ENCODE measurements around the gene KLF15. TPM values are rescaled to one million over a fixed set of nuclear protein-coding genes. Genes with fewer than 3 reads are reported as not detected.
A peak's percentile ranks its signal among the peaks of the same experiment; 100 is the strongest.

KLF15 gene
- total RNA-seq, 1 donor from 2014 or later: 8.1 TPM

DNA sequence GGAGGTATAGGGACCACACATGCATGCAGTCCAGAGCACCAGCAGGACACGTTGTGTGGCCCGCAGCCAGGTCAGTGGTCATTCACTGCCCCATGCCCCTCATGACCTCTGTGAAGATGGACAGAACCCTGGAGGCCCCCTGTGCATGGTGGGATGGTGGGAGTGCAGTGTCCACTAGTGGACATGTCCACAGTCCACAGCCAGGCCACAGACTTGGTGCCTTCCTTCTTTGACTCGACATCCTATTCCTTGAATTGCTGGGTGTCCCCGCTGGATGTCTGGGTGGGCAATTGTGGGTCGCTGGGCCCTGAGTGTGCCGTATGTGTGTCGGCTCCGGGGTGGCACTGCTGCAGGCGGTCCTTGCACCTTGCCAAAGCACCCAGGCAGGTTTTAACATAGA is 35.7 kb downstream of the KLF15 start:
- DNase-seq (ENCODE audit: low read depth in 2 of 2): no peak

DNA sequence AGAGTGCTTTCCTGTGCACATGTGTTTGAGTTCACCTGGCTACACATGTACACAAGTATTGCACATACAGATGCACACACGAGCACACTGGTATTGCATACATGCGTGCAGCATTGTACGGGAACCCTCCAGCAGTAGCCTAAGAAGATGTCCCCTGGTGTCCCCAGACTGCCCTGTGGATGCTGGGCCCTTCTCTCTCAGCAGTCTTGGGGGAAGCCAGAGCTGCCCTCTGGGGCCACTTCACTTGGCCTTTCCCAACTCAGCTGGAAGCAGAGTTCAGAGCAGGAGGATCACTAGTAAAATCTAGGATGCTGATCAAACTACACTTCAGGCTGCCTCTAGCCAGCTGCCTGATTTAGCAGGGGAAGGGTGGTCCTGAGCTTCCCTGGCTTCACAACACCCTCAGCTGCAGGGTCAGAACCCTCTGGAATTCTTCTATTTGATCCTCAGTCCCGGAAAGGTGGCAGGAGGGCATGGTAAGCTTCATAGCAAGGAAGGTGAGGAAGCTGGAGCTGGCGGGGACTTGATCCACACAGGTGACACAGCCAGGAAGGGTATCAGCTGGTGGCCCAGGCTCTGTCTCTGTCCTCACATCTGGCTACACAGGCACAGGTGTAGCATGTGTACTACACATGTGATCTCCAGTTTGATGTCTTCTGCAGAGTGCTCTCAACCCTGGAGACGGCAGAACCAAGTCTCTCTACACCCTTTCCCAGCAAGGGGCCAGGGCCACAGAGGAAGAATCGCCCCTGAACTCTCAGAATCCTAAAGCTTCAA is 36.5 kb downstream of the KLF15 start:
- DNase-seq (ENCODE audit: low read depth in 2 of 2): no peak

DNA sequence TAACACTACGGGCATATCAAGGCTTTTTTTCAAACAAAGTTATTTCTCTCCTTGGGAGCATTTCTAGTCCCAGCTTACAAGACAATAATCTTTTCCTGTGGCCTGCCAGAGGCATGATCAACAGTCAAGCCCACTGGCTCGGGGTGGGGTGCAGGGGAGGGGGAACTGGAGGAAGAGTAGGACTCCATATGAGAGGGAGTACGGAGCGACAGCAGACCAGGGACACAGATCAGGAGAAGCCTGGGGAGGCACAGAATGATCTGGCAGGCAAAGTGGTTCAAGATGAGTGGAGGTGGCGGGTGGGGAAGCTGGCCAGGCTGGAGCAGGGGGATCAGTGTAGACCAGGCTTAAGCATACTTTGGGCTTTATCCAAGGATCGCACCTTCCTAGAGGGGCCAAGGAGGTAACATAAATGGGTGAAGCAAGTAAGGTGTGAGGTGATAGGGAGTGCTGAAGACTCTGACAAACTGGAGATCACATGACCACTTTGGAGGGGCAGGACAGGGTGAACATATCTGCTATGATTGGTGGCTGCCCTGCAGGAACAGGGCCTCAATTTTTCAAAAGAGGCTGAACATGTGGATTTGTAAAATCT is 37.4 kb downstream of the KLF15 start:
- no peak for DNase-seq (ENCODE audit: low read depth in 2 of 2)

- DNase-seq (ENCODE audit: low read depth in 2 of 2): no peak
Observed at GRCh38 chr3:126317029-126317996, 39.9 kb downstream of the KLF15 start.

- DNase-seq (ENCODE audit: low read depth in 2 of 2): no peak
Observed at GRCh38 chr3:126316501-126316939, 40.7 kb downstream of the KLF15 start.

DNA sequence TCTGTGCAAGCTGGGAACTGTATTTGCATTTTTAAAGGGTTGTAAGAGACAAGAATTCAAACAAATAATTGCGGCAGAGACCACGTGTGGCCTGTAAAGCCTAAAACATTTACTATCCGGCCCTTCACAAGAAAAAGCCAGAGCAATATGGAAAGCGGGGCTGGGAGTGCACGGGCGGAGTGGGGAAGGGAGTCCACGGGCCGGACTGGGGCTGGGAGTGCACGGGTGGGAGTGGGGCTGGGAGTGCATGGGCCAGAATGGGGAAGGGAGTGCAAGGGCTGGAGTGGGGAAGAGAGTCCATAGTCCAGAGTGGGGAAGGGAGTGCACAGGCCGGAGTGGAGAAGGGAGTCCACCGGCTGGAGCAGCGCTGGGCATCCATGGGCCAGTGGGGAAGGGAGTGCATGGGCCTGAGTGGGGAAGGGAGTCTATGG is 41.2 kb downstream of the KLF15 start:
- DNase-seq (ENCODE audit: low read depth in 2 of 2): no peak

DNA sequence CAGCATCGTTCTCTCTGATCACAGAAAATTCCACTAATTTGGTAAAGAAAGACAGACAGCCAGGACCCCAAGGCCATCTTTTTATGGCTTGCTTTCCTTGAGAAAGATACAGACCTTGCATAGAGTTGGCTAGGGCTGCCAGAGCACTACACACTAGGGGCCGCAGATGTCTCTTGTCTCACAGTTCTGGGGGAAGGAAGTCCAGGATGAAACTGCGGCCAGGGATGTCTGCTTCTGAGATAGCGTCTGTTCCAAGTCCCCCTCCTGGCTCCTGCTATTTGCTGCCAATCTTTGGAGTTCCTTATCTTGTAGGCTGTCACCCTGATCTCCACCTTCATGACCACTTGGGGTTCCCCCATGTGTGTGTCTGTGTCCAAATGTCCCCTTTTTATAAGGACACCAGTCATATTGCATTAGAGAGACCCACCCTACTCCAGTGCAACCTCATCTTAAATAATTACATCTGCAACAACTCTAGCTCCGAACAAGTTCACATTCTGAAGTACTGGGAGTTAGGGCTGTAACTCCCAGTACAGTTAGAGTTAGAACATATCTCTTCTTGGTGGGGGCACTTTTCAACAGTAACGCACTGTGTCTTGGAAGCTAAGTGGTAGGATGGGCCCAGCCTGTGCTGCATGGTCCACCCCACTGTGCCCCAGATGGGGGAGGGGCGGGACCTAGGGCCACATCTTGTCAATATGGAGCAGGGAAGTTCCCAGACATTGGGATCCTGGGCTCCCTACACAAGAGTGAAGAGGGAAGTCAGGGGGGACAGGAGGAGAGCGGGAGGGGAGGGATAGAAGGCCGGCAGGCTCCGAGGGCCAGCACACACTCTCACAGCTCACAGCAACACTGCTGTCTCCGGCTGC is 42.2 kb downstream of the KLF15 start:
- DNase-seq (ENCODE audit: low read depth in 2 of 2): no peak

DNA sequence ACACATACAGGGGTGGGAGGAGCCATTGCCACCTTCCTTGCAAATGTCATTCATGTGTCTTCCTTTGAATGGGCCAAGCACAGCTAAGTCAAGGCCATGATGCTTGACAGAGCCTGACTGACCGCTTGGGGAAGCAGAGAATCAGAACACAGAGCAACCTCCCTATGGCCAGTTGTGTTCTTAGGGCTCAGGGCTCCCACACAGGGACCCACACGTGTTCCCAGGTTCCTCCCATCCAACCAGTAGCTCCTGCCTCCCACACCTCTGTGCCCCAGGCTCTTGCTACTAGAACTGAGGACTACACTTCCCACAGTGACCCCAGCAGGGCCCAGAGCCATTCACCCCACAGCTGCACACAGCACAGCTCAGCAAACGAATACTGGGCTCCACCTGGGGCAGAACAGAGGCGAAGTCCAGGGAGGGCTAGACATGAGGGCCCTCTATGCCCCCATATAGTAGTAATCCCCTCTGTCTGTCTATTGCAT is 42.9 kb downstream of the KLF15 start:
- no peak for DNase-seq (ENCODE audit: low read depth in 2 of 2)

DNA sequence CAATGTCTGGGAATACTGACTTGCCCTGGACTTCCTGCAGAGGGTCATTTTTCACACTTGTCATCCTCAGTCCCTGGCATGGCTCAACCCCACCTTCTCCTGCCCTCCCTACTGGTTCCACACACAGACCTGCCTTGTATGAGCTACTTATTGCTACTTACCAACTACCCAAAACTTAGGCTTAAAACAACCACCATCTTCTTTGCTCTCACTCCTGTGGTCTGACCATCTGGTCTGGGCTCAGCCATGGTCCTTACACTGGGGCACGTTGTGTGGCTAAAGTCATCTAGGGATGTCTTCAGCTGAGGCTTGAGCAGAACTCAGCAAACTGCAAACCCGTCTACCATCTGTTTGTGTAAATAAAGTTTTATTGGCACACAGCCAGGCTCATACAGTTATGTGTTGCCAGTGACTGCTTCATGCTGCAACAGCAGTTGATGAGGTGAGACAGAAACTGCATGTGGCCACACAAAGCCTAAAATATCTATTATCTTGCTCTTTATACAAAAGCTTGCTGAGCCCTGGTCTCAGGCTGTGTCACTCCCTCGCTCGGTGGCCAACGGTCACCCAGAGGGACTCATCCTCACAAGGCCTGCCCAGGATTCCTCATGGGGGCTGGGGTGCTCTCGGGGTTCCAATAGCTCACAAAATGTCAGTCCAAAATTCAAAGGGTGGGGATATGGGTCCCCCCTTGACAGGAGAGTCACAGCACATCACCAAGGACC is 43.5 kb downstream of the KLF15 start:
- DNase-seq (ENCODE audit: low read depth in 2 of 2): no peak

GRCh38 chr3:126313166-126313565 is 44.0 kb downstream of the KLF15 start:
- DNase-seq (ENCODE audit: low read depth in 2 of 2): no peak

DNA sequence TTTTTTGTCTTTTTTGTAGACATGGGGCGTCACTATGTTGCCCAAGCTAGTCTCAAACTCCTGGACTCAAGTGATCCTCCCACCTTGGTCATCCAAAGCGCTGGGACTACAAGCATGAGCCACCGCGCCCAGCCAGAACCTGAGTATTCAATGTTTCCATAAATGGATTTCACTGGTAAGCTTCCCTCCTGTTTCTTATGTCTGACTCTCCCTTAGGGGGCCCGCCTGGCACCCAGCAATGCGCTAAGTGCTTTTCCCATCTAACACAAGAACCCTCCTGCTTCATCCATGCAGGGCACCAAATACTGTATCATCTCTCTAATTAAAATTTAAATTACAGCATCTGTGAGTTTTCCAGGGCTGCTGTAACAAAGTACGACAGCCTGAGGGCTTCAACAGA is 44.9 kb downstream of the KLF15 start:
- DNase-seq (ENCODE audit: low read depth in 2 of 2): no peak

GRCh38 chr3:126311338-126311978 is 45.8 kb downstream of the KLF15 start:
- DNase-seq (ENCODE audit: low read depth in 2 of 2): no peak

- no peak for DNase-seq (ENCODE audit: low read depth in 2 of 2)
Observed at GRCh38 chr3:126310816-126311215, 46.4 kb downstream of the KLF15 start.

GRCh38 chr3:126309861-126310655 is 47.1 kb downstream of the KLF15 start:
- no peak for DNase-seq (ENCODE audit: low read depth in 2 of 2)

- peak in 1 of 2 donors; percentile 23 for DNase-seq (ENCODE audit: low read depth in 2 of 2)
Observed at GRCh38 chr3:126309165-126309564, 48.0 kb downstream of the KLF15 start.

DNA sequence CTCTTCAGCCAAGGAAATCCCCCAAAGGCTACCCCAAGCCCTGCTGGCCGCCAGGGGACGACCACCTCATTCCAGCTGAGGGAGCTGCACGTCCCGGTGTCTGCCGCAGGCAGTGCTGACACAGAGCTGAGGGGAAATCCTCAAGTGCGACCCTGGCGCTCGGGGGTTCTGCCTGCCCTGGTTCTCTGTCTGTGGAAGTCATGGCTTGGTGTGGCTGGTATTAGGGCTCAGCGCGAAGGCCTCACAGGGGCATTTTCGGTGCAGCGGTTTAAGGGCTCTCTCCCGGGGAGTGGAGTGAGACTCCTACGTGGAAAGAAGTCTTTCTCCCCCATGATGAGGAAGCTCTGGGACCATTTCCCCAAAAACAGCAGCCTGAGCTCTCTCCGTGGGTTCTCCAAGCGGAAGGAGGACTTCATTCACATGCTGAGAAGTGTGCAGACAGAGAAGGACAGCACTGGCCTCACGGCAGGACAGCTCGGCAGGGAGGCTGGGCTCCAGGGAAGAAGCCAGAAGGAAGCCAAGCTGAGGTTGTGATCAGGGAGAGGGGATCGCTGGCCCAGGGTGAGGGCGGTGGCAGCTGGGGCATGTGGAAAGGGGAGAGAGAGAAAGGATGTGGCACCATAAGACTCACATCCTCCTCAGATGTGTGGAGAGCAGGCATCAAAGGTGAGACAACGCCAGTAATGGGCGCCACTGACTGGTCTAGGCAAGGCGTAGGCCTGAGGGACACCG is 48.6 kb downstream of the KLF15 start:
- no peak for DNase-seq (ENCODE audit: low read depth in 2 of 2)

DNA sequence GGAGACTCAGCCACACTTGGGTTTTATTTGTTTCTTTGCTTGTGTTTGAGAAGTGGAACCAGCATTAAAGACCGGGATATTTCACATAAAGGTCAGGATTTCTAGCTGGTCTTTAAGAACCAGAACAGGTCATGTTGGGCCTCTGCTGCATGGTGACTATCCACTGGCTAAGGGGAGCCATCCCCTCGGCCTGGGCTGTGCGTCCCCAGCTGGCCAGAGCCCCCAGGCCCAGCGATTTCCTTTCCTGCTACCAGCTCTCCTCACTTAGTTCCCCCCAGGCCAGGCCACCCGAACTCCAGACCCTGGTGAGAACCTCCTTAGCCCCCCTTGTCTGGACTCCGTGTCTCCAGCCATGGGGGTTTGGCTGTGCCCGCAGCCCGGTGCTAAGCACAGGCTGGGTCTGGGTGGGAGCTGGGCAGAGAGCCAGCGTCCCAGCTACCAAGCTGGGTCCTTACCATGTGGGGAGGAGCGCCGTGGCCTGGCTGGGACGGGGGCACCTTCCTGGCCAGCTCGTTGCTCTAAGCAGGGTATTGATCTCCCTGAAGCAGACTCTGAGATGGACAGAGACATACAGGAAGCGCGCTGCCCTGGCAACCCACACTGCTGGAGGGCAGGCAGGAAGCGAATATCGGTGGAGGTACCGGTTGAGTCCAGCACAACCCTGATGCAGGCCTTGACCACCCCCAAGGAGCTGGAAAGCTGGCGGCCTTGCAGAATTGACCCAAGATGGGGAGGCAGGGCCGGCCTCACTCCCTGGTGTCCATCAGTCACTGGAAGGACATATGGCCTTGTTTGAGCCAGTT is 49.4 kb downstream of the KLF15 start:
- no peak for DNase-seq (ENCODE audit: low read depth in 2 of 2)

All from lung microvascular endothelial cell (primary cell).